HG02759 (cell line): ENCODE results near the gene CBX7.
A peak's percentile ranks its signal among the peaks of the same experiment; 100 is the strongest.

Experiments used
- ATAC-seq: cut with Tn5 transposase; IDR thresholded peaks from one replicate; pipeline ENCODE4 v1.9.1; 2021; ENCODE audit warnings: mild to moderate bottlenecking, moderate library complexity; ENCODE audit not compliant: unreplicated experiment

The CBX7 gene

GRCh38 chr22:39128508-39128907, 24.0 kb downstream of the CBX7 start:
- no peak for ATAC-seq

- no peak for ATAC-seq
Measured at GRCh38 chr22:39125622-39126021, 26.9 kb downstream of the CBX7 start.

- no peak for ATAC-seq
Measured at GRCh38 chr22:39123751-39124581, 28.5 kb downstream of the CBX7 start.

- ATAC-seq = no peak
Measured at GRCh38 chr22:39122772-39123470, 29.6 kb downstream of the CBX7 start.

- no peak for ATAC-seq
Measured at GRCh38 chr22:39120983-39121382, 31.5 kb downstream of the CBX7 start.

GRCh38 chr22:39117585-39118191, 34.8 kb downstream of the CBX7 start:
- ATAC-seq = peak; percentile 44

- ATAC-seq = no peak
Measured at GRCh38 chr22:39115977-39116621, 36.4 kb downstream of the CBX7 start.

- no peak for ATAC-seq
Measured at GRCh38 chr22:39115570-39115969, 36.9 kb downstream of the CBX7 start.

- no peak for ATAC-seq
Measured at GRCh38 chr22:39114112-39114511, 38.4 kb downstream of the CBX7 start.

- ATAC-seq = no peak
Measured at GRCh38 chr22:39110631-39111561, 41.6 kb downstream of the CBX7 start.

- no peak for ATAC-seq
Measured at GRCh38 chr22:39109361-39109760, 43.1 kb downstream of the CBX7 start.

GRCh38 chr22:39108487-39108886, 44.0 kb downstream of the CBX7 start:
- ATAC-seq = no peak

- ATAC-seq = no peak
Measured at GRCh38 chr22:39106326-39106725, 46.2 kb downstream of the CBX7 start.

- ATAC-seq = no peak
Measured at GRCh38 chr22:39103431-39103830, 49.0 kb downstream of the CBX7 start.

- ATAC-seq = no peak
Measured at GRCh38 chr22:39101226-39101625, 51.3 kb downstream of the CBX7 start.

- no peak for ATAC-seq
Measured at GRCh38 chr22:39098576-39098975, 53.9 kb downstream of the CBX7 start.

- ATAC-seq = no peak
Measured at GRCh38 chr22:39098026-39098425, 54.5 kb downstream of the CBX7 start.

GRCh38 chr22:39097098-39098020, 55.1 kb downstream of the CBX7 start, which contains the start of gene APOBEC3H:
Gene APOBEC3H, plus strand, starts transcription at chr22:39097244. Its CDS starts 3,035 bp downstream, at chr22:39100279.
- no peak for ATAC-seq

- ATAC-seq = no peak
Measured at GRCh38 chr22:39095971-39096370, 56.5 kb downstream of the CBX7 start.
